DOHH2 (cell line): Measurements from ENCODE around the gene EXOC3L1.

Experiments used
- H3F3A ChIP-seq: fragments of 200-600 bp; sonication (generic), shearing (Covaris generic); 2 replicates; pipeline ENCODE4 v1.6.0; 2016; ENCODE audit warnings: antibody characterized with exemption, mild to moderate bottlenecking; ENCODE audit not compliant: control insufficient read depth, insufficient read depth
- H3K27ac ChIP-seq: fragments of 200-600 bp; sonication (generic); 2 replicates; pipeline ENCODE4 v1.5.1; 2014; ENCODE audit warnings: low read depth, mild to moderate bottlenecking, low read length, moderate library complexity
- H3K27me3 ChIP-seq: fragments of 200-600 bp; sonication (generic); 2 replicates; pipeline ENCODE4 v1.6.1; 2014; ENCODE audit warnings: mild to moderate bottlenecking, low read length, mixed read lengths; ENCODE audit not compliant: control insufficient read depth
- H3K36me3 ChIP-seq: fragments of 200-600 bp; sonication (generic); 2 replicates; pipeline ENCODE4 v1.6.1; 2014; ENCODE audit warnings: mild to moderate bottlenecking, low read length, moderate library complexity, mixed read lengths; ENCODE audit not compliant: control insufficient read depth
- H3K4me1 ChIP-seq: fragments of 200-600 bp; sonication (generic); 2 replicates; pipeline ENCODE4 v1.6.1; 2014; ENCODE audit warnings: mild to moderate bottlenecking, low read length, mixed read lengths; ENCODE audit not compliant: control insufficient read depth
- H3K4me2 ChIP-seq: fragments of 200-600 bp; sonication (generic); 2 replicates; pipeline ENCODE4 v1.6.0; 2014; ENCODE audit warnings: mild to moderate bottlenecking, low read length, moderate library complexity
- H3K4me3 ChIP-seq: fragments of 200-600 bp; sonication (generic); 2 replicates; pipeline ENCODE4 v1.5.1; 2014; ENCODE audit warnings: mild to moderate bottlenecking, low read length, mixed read lengths
- H3K79me2 ChIP-seq: fragments of 200-600 bp; sonication (generic); 2 replicates; pipeline ENCODE4 v1.6.1; 2014; ENCODE audit warnings: mild to moderate bottlenecking, low read length, mixed read lengths; ENCODE audit not compliant: control insufficient read depth
- H3K9me2 ChIP-seq: fragments of 200-600 bp; sonication (generic); replicated peaks from 2 replicates; pipeline ENCODE4 v1.6.1; 2014; ENCODE audit warnings: mild to moderate bottlenecking, low read length, mixed read lengths; ENCODE audit not compliant: control insufficient read depth
- H3K9me3 ChIP-seq: fragments of 200-600 bp; sonication (generic); 2 replicates; pipeline ENCODE4 v1.6.1; 2014; ENCODE audit warnings: antibody characterized with exemption, low read length, mixed read lengths; ENCODE audit not compliant: control insufficient read depth, insufficient read depth
- H4K20me1 ChIP-seq: fragments of 200-600 bp; sonication (generic); 2 replicates; pipeline ENCODE4 v1.6.0; 2014; ENCODE audit warnings: low read depth, mild to moderate bottlenecking, antibody characterized with exemption, low read length, moderate library complexity; ENCODE audit not compliant: control insufficient read depth, insufficient read depth
- CTCF ChIP-seq: fragments of 200-600 bp; sonication (generic); IDR thresholded peaks from one replicate; pipeline ENCODE4 v1.5.1; 2014; ENCODE audit warnings: antibody characterized with exemption, mild to moderate bottlenecking, low read depth, low read length; ENCODE audit not compliant: poor library complexity, severe bottlenecking
- EZH2phosphoT487 ChIP-seq: fragments of 200-600 bp; sonication (generic); IDR thresholded peaks from 2 replicates; pipeline ENCODE4 v1.6.1; 2017; ENCODE audit warnings: borderline replicate concordance, mild to moderate bottlenecking, antibody characterized with exemption, low read length, moderate library complexity, mixed read lengths

The EXOC3L1 gene

GRCh38 chr16:67237396-67238277 is 47.7 kb upstream of the EXOC3L1 start:
- Histone ChIP-seq H3K4me1 (peaks cover 5% of the 10 kb centered on the region), H3K9me3 (no peaks in the 10 kb centered on the region), H3K79me2 (no peaks in the 10 kb centered on the region; the same call in 1 of the 2 replicates), H3K36me3 (peaks cover 12% of the 10 kb centered on the region), H3F3A (no peaks in the 10 kb centered on the region), H3K27me3 (no peaks in the 10 kb centered on the region), H3K4me2 (no peak overlapping the region), H3K9me2 (no peaks in the 10 kb centered on the region), H3K4me3 (no peak overlapping the region), H4K20me1 (peaks cover 5% of the 10 kb centered on the region; the same call in 1 of the 2 replicates), H3K27ac (no peak overlapping the region)
- TF ChIP-seq EZH2phosphoT487: no peak
- no peak for TF ChIP-seq CTCF

- Histone ChIP-seq H3K4me2 (no peak overlapping the region), H3K36me3 (peaks cover 12% of the 10 kb centered on the region), H3K9me3 (no peaks in the 10 kb centered on the region), H3K27ac (no peak overlapping the region), H3K27me3 (no peaks in the 10 kb centered on the region), H3K4me1 (peaks cover 5% of the 10 kb centered on the region), H3F3A (no peaks in the 10 kb centered on the region), H3K79me2 (no peaks in the 10 kb centered on the region; the same call in 1 of the 2 replicates), H4K20me1 (peaks cover 5% of the 10 kb centered on the region; the same call in 1 of the 2 replicates), H3K4me3 (no peak overlapping the region), H3K9me2 (no peaks in the 10 kb centered on the region)
- TF ChIP-seq CTCF (no peak), EZH2phosphoT487 (no peak)
These were observed 46.8 kb upstream of the EXOC3L1 start for GRCh38 chr16:67236563-67237395.

- no peaks in the 10 kb centered on the region for H3K9me3 ChIP-seq
- H3K9me2 ChIP-seq: no peaks in the 10 kb centered on the region
- peaks cover 19% of the 10 kb centered on the region for H3K36me3 ChIP-seq
- no peaks in the 10 kb centered on the region for H3K27me3 ChIP-seq
- H4K20me1 ChIP-seq: peaks cover 5% of the 10 kb centered on the region; the same call in 1 of the 2 replicates
- no peak overlapping the region for H3K27ac ChIP-seq
- H3F3A ChIP-seq: no peaks in the 10 kb centered on the region
- H3K79me2 ChIP-seq: no peaks in the 10 kb centered on the region
- no peak for TF ChIP-seq CTCF
- no peak for TF ChIP-seq EZH2phosphoT487
- no peak overlapping the region for H3K4me2 ChIP-seq
- H3K4me3 ChIP-seq: no peak overlapping the region
- peaks cover 5% of the 10 kb centered on the region for H3K4me1 ChIP-seq
These were observed 46.1 kb upstream of the EXOC3L1 start for GRCh38 chr16:67235816-67236562.
